GM21723 (cell line): ENCODE data around the gene TES.
"Not testable (repeated sequence)": the region's sequence is repeated elsewhere in the genome, so short reads cannot be mapped to it uniquely, and the experiment has no call there.

Experiments
- ATAC-seq: cut with Tn5 transposase; IDR thresholded peaks from one replicate; pipeline ENCODE4 v1.9.1; 2021; ENCODE audit warnings: mild to moderate bottlenecking, moderate library complexity; ENCODE audit not compliant: unreplicated experiment

TES gene

DNA sequence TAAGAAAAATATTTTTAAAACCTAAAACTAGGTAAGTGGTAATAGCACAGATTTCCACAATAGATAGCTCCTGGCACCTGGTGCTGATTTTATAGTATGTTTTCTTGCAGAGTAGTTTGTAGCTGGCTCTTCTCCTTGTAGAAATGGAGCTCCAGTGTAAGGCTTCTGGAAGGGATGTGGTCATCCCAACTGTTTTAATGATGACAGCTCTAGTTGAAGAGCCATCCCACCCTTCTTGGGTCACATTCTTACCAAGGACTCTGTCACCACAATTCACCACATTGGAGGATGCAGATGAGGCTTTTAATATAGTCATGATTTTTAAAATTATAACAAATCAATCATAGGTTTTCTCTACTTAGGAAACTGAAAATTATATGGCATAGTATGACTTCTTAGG is 31.0 kb downstream of the TES start:
- no peak for ATAC-seq

DNA sequence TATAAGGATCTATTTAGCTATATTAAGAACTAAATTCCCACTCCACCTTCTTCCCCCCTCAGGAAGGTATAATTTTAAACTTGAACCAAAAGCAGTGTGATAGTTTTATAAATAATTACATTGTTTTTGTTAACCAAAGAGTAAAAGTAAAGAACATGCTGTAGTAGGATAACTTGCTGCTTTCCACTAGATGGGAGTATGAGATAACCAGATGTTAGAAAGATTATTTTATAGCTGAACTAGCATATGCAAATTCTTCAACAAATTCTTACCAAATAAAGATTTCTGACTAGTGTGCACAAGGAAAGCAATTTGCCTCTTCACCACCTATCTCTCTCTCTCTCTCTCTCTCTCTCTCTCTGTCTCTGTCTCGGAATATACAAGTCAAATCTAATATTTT is 31.8 kb downstream of the TES start:
- no peak for ATAC-seq

DNA sequence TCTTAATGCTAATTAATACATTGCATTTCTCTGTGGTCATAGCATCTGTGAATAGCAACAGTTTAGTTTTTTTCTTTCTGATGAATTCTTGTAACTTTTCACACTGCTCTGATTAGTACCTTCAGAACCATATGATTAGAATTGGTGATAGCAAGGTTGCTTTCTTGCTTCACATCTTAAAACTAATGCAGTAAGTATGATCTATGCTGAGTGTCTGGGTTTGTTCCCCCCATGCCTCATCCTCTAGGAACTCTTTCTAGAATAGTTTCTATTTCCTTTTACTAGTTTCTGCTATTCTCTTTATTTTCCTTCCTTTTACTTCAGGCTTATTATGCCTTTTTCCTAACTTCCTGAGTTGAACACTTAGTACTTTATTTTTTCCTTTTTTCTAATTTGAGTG is 32.4 kb downstream of the TES start:
- no peak for ATAC-seq

DNA sequence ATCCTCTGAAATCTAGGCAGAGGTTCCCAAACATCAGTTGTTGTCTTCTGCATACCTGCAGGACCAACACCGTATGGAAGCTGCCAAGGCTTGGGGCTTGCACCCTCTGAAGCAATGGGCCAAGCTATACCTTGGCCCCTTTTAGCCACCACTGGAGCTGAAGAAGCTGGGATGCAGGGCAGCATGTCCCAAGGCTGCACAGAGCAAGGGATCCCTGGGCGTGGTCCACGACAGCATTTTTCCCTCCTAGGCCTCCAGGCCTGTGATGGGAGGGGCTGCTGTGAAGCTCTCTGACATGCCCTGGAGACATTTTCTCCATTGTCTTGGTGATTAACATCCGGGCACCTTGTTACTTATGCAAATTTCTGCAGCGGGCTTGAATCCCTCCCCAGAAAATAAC is 34.5 kb downstream of the TES start:
- not testable (repeated sequence) for ATAC-seq

DNA sequence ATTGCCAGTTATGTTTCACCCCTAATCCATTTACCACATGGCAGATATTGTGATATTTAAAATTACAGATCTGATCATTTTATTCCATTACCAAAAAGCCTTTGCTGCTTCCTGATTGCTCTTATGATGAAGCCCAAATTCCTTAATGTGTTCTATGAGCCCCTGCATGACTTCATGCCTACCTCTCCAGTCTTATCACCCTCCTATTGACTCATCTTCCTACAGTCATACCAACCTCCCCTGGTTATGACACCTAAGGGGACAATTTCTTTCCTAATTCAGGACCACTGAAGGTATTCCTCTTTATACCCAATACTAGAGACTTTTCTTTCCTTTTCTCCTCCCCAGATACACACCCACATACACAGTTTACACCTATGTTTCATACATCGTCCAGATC is 36.0 kb downstream of the TES start:
- no peak for ATAC-seq

DNA sequence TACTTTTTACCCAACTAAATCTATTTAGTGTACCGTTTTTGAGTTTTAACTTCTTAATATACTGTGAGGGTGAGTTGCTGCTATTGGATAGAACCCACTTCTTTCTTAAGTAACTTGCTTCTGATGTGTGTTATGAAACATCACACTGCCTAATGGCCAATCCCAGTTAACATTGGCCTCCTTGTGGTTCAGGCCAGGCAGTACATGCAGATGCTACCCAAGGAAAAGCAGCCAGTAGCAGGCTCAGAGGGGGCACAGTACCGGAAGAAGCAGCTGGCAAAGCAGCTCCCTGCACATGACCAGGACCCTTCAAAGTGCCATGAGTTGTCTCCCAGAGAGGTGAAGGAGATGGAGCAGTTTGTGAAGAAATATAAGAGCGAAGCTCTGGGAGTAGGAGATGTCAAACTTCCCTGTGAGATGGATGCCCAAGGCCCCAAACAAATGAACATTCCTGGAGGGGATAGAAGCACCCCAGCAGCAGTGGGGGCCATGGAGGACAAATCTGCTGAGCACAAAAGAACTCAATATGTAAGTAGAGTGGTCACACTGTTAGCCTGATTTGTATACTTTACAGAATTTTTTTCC is 39.7 kb downstream of the TES start:
- ATAC-seq, result no peak

DNA sequence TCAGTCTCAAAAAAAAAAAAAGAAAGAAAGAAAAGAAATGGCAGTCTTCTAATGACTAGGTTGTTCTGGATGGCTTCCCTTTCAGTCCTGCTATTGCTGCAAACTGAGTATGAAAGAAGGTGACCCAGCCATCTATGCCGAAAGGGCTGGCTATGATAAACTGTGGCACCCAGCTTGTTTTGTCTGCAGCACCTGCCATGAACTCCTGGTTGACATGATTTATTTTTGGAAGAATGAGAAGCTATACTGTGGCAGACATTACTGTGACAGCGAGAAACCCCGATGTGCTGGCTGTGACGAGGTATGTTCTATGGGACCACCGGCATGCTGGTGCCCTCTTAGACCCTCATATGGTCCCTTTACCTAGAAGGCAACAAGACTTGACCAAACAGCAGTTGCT is 41.3 kb downstream of the TES start:
- no peak for ATAC-seq

DNA sequence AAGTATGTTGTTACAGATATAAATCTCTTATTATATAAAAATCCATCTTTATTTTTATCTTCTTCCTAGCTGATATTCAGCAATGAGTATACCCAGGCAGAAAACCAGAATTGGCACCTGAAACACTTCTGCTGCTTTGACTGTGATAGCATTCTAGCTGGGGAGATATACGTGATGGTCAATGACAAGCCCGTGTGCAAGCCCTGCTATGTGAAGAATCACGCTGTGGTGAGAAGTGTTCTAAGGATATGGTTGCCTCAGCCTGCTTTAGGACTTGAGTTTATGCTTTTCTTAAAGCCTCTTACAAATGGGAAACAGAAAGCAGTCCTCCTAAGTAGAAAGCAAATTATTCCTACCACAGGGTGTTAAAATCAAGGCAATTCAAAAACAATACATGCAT is 41.9 kb downstream of the TES start:
- no peak for ATAC-seq

DNA sequence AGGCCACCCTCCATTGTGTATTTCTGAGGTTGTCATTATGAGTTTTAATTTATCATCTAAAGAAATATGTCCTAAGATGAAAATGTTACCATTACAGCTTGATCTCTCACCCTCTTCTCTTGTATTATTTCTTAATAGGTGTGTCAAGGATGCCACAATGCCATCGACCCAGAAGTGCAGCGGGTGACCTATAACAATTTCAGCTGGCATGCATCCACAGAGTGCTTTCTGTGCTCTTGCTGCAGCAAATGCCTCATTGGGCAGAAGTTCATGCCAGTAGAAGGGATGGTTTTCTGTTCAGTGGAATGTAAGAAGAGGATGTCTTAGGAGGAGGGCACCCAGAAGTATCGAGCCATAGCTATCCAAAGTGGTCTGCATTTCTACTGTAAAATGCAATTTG is 46.8 kb downstream of the TES start:
- no peak for ATAC-seq

DNA sequence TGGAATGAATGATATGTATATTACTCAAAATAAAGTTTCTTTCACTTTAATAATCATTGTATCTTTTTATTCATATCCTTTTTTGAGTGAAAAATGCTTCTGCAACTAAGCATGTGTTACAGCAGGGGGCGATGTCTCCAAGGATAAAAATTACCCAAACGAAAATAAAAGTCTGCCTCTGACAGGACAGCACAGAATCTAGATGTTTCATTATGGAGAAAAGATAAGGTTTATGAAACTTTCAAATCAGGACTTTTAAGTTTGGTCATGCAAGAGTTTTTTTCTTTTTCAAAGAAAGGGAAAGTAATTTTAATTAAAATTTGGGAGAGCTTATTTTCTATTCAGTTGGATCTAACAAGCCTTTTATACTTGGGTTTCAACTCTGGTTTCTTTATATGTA is 48.4 kb downstream of the TES start:
- peak; percentile 68 for ATAC-seq

DNA sequence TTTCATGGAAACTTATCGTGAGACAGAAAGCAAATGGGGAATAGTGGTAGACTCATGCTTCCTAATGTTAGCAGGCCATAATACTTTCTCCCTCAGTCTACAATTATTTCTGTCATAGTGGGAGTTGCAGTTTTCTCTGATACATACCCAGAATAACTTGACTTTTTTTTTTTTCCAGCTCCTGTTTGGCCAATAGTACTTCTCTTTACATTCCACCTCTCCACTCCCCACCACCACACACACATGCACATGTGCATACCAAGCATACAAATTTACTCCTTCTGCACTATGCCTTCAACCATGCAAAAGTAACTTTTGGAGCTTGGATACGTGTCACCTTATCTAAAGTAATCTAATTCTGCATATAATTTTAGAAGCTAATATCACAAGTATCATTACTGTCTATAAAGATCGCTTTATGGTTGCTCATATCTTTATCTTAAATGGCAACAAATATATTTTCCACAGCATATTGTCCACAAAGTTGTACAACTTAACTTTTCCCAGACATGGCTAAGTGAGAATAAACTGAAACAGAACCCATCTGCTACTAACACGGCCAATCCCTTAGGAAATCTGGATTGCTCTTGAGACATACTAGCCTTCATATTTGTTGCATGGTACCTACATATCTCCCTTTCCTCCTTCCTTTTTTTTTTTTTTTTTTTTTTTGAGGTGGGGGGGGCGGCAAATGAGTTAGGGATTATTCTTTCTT is 49.0 kb downstream of the TES start:
- ATAC-seq, result no peak

DNA sequence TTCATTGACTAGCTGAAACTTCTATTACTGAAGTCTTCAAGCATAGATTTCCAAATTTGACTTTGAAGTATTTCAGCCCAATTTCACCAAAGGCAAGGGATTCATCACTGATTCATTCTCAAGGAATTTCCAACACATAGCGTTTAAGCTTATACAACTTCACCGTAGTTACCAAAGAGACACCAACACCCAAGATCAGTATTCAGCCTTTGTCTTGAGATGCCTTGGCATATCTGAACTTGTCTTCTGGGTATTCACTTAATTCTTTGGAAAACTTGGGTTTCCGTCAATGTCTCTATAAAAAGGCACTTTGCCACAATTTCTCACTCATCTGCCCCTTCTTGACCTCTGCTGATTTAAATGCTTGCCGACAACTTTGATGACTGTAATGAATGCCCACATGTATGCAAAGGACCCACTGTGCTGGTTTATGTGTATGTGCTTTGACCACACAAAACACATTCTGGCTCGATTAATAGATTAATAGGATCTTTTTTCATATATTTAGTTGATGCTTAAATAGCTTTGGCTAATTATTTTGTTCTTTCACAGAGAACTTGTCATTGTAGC is 49.6 kb downstream of the TES start:
- ATAC-seq, result no peak

DNA sequence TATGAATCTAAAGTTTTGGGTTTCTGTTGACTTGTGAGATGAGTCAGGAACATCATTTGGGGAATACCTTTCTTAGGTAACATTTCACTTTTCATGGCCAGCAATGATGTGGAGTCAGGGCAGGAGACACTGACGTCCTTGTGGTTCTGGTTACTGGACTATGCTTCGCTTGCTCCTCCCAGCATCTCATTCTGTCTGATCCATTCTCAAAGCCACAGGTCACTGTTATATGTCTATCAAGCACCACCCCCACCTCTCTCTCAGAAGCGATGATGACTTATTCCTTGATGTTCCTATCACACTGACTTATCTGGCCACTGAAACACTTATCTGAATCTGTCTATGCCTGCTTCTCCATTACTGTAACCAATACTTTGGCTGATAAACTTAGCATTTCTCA is 51.6 kb downstream of the TES start:
- no peak for ATAC-seq

DNA sequence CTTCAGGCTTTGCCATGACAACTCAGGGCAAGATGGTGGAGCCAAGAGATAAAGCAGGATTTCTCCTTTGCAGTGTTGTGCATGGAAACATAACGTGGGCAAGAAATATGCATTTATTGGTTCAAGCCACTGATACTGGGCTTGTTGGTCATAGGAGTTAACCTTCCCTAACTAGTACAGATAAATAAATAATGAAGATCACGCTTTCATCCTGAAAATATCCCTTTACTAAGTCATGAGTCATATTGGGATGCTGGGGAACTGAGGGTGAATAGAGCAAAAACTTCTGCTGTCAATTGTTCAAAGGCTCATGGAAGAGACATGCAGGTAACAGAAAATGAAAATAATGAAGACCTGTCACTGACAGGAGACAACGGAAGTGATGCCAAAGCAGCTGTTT is 55.5 kb downstream of the TES start:
- no peak for ATAC-seq

DNA sequence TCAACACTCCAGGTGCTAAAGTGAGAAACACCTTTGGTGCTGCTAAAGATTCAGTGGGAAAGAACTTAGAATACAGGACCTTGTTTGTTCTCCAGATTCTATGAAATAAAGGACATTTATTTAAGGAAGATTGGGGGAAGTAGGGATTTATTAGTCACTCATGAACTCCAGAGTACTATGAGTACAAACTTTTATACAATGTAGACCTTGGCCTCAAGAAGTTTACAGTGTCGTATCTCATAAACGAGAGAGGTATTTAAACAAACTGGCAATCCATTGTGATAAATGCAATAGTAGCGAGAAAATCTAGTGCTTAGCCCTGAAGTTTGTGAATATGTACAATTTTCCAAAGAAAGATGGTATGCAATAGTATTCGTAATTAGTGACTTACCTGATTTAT is 59.1 kb downstream of the TES start:
- ATAC-seq, result no peak

DNA sequence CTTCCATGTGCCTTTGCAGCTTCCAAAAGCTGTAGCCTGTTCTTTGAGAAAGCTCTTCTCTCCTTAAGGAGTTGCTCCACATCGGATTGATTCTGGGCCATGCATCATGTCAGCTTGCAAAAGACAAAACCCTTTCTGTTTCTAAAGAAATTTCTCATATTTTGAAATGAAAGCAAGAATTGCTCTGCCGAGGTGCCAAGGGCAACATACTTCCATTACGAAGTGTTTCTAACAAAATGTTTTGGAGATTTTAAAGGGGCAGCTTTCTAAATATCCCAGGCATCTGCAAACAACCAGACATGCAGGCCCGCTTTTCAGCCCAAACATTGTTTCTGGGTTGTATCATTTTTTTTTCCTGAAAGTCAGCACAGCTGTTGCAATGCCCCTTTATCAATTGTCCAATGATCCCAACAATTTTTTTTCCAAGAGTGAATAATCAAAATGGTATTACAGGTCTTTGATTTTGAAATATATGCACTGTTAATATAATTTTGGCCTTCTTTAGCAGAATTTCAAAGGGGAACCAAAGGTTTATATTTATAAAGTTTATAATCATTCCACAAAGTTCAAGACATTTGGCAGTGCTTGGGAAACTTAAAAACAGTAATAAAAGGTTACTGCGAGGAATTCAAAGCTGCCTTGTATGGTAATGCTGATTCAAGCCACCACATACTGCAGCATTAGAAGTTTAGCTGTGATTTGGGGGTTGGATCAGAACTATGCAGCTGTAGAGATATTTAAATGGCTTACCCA is 61.0 kb downstream of the TES start:
- ATAC-seq, result no peak

DNA sequence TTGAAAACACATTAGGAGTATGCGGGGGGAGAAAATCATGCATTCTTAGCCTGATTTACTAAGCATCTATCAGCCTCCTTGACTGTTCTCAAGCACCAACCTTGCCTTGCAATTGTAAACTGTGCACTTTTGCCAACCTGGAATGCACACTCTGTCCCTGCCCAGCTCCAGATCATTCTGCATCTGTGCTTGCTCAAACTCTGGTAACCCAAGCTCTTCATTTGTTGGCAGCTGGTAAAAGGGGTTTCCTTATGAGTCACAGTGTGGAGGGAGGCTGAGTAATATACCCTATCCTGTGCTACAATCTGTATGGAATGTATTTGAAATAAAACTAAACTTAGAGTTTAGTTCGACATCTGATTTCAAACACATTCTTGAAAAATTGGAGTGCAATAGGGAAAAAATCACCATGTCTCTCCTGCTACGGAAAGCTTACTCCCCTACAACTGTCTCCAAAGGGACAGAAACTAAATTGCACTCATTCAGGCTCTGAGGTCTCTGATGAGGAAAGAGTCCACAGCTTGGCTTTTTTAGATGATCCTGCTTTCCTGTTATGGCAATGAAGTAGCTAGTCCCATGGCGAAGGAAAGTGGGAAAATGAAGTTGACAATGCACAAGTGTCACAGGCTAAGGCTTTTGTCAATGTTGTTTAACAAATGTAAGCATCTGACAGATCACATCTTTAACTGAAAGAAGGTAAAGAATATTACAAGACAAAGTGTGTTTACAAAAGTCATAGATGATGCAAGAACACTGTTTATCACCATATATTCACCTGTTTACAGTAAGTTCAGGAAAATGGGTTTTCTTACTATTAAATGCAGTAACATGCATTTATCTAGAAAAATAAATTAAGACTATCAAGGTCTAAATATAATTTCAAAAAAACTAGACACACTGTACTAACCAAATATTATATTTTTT is 61.9 kb downstream of the TES start:
- no peak for ATAC-seq

DNA sequence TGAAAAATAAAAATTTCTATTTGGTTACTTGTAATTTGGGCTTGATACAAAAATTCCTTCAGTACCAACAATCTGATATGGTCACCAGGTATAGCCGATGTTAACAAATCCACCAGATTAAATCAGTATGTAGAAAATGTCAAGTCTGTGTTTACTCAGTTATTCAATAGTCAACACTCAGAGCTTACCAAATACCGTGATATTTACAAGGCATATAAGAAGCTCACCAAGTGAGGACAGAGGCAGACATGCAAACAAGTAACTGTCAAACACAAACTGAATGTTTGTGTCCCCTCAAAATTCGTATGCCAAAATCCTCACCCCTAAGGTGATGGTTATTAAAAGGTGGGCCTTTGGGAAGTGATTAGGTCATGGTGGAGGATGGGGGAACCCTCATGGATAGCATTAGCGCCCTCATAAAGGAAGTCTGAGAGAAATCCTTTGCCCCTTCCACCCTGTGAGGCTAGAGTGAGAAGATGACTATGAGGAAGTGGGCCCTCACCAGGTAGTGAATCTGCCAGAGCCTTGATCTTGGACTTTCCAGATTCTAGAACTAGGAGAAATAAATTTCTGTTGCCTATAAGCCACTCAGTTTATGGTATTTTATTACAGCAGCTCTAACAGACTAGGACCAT is 63.1 kb downstream of the TES start:
- no peak for ATAC-seq

DNA sequence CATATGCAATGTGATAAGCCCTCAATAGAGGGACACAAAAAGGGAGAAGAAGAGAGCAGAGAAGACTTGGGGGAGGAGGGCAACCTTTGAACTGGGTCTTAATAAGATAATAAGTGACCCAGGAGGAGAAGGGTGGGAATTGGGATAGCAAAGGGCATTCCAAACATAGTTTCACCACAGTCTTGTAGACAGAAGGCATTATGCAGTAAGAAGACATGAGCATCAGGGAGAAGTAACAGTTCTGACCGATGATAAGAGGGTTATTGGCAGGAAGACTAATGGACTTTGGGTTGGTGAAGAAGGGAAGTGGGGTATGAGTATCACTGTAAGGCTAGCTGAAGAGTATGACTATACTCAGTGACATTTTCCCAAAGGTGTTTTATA is 63.6 kb downstream of the TES start:
- ATAC-seq, result no peak

DNA sequence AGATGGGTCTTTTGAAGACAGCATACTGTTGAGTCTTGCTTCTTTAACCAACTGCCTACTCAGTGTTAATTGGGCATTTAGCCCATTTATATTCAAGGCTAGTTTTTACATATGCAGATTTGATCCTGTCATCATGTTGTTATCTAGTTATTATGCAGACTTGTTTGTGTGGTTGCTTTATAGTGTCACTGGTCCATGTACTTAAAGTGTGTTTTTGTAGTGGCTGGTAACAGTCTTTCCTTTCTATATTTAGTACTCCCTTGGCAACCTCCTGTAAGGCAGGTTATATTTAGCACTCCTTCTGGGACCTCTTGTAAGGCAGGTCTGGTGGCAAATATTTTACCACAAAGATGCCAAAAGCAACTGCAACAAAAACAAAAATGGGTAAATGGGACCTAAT is 66.7 kb downstream of the TES start:
- no peak for ATAC-seq

DNA sequence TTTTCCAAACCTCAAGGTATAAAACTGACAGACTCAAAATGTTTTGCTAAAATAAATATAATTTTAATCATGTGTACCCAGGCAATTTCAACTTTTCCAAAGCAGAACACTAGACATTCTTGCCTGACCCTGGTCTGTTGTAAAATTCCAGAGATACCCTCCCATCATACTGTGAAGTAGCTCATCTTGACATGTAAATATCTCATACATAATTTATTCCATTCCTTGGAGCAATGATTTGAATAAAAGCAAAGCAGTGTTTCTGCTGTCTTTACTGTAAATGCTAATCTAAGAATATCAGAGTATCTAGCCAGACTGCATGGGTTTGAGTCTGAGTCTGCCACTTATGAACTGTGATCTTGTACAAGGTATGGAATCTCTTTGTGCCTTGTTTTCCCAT is 68.9 kb downstream of the TES start:
- no peak for ATAC-seq
